NCI-H128 (cell line): ENCODE results near the gene PDIA5.
A peak's percentile ranks its signal among the peaks of the same experiment; 100 is the strongest.

Experiments
- DNase-seq: peaks from one replicate; lab custom pipeline; 2025; ENCODE audit not compliant: unreplicated experiment; lab: John Stamatoyannopoulos, UW

The PDIA5 gene

GRCh38 chr3:123161167-123161566 is 94.3 kb downstream of the PDIA5 start:
- DNase-seq = no peak

DNA sequence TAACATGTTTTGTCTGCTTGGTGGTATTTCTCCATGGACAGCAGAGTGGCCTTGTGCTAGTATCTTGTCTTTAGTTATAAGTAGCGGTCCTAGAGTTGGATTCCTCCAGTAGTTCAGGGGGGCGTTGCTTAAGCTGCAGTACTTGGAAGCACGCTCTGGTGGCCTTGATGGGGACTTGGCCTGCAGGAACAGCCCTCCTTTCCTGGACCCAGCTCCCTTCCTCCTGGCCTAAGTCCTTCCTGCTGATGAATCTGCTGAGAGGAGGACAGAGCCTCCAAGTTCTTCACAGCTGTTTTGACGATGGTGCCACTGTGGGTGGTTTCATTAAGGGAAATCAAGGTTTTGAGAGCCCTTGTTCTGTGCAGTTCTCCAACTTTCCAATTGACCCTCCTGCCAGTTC is 96.3 kb downstream of the PDIA5 start:
- no peak for DNase-seq

GRCh38 chr3:123165163-123165562 is 98.3 kb downstream of the PDIA5 start:
- no peak for DNase-seq

DNA sequence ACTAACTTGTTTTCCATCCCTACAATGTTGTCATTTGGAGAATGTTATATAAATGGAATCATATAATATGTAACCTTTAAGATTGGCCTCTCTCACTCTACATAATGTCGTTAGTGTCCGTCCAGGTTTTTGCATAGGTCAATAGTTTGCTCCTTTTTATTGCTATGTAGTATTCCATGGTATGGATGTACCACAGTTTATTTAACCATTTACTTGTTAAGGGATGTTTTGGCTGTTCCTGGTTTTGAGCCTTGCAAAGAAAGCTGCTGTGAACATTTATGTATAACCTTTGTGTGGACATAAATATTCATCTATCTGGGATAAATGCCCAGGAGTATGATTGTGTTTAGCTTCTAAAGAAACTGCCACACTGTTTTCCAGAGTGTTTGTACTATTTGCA is 100.9 kb downstream of the PDIA5 start:
- no peak for DNase-seq

DNA sequence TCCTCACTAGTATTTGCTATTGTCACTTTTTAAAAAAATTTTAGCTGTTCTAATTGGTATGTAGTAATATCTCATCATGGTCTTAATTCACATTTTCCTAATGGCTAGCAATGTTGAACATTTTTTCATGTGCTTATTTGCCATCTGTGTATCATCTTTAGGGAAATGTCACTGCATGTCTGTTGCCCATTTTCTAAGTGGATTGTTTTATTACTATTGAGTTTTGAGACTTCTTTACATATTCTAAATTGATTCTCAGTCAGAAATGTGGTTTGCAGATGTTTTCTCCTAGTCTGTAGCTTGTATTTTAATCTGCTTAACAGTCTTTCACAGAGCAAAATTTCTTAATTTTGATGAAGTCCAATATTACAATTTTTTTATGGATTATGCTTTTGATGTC is 101.3 kb downstream of the PDIA5 start:
- no peak for DNase-seq

- DNase-seq = no peak
Measured at GRCh38 chr3:123168605-123169004, 101.8 kb downstream of the PDIA5 start.

- DNase-seq = no peak
Measured at GRCh38 chr3:123169492-123169929, 102.7 kb downstream of the PDIA5 start.

DNA sequence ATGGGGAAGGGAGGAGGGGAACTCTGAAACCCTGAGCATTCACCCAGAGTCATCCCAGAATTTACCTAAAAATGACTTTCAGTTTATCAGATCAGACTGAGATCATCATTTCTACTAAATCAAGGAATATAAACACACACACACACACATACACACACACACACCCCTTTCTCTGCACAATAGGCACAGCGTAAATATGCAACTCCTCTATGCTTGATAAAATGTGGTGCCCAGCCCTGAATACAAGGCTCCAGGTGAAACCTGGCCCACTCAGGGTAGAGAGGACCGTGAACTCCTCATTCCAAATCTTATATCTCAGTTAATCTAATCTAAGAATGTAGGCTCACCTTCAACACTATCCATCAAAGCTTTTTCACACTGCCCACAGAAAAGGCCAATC is 103.1 kb downstream of the PDIA5 start:
- no peak for DNase-seq

GRCh38 chr3:123180791-123181190 is 114.0 kb downstream of the PDIA5 start:
- no peak for DNase-seq

- DNase-seq = no peak
Measured at GRCh38 chr3:123186695-123187094, 119.9 kb downstream of the PDIA5 start.

DNA sequence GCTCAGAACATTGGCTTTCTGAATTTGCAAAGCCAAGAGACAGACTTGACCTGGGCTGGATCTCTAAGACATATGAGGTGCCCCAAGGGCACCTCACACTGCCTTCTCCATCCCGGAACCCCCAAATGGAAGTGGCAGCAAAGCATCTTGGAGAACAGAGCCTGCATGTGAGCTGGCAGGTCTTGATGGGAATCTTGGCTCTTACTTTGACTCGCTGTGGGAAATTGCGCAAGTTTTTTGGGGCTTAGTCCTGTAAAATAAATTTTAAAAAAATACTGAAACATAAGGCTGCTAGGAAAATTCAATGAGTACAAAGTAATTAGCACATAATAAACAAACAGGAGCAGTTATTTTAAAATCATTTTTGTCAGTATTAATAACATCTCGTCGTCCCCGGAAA is 121.2 kb downstream of the PDIA5 start:
- DNase-seq = no peak

DNA sequence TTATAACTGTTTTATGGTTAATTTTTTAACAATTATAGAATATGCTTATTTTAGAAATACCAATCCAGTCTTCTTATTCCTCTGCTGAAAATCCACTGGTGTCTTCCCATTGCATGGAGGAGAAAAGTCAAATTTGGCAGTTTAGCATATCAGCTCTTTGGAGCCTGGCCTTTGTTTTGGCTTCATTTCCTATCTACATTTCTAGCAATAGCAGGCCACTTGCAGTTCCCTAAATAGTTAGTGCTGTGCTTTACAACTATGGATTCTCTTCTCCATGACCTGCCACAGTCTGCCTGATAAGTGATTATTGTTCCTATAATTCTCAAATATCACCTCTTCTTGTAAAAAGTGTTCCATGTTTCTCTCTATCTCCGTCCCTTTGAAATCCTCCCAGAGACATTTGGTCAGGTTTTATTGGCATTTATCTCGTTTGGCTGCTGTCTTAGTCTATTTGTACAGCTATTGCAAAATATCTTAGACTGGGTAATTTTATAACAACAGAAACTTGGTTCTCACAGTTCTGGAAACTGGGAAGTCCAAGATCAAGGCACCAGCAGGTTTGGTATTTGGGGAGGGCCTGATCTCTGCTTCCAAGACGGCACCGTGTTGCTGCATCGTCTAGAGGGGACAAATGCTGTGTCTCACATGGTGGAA is 126.8 kb downstream of the PDIA5 start:
- DNase-seq = no peak

GRCh38 chr3:123194552-123194951 is 127.7 kb downstream of the PDIA5 start:
- DNase-seq = no peak

DNA sequence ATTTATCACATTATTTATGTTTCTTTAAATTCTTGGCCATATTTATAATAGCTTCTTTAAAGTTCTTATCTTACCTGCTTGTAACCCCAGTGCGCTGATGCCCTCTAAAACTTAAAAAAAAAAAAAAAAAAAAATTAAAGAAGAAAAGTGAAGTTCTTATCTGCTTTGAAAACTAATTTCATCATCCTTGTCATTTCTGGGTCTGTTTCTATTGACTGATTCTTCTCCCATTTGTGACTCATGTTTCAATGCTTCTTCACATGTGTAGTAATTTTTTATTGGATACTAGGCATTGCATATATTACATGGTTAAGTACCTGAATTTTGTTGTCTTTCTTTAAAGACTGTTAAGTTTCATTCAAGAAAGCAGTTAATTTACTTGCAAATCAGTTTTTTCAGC is 131.5 kb downstream of the PDIA5 start:
- DNase-seq = no peak

GRCh38 chr3:123201223-123201556 is 134.4 kb downstream of the PDIA5 start:
- no peak for DNase-seq

- peak; percentile 97 for DNase-seq
Measured at GRCh38 chr3:123201557-123202427, 135.0 kb downstream of the PDIA5 start, which contains the start of gene SEC22A. TSS of gene SEC22A (plus strand) at chr3:123201943. CDS start at chr3:123209218, 7,275 bp downstream.

GRCh38 chr3:123202451-123202850 is 135.6 kb downstream of the PDIA5 start:
- DNase-seq = no peak
